K562 (cell line): ENCODE measurements around the gene TP53TG5. TPM values are rescaled to one million over a fixed set of nuclear protein-coding genes. Genes with fewer than 3 reads are reported as not detected.

Experiments used
- ATAC-seq: fragments of 200-7000 bp; cut with Tn5 transposase; 3 replicates; pipeline ENCODE4 v1.9.1; 2020; ENCODE audit warnings: moderate library complexity
- BruUV-seq: library from RNA; stranded (reverse); fragments of 400-500 nt; replicated peaks from 2 replicates; lab custom pipeline; 2021; lab: Mats Ljungman, UMichigan
- CTCF ChIA-PET: fragments of 300-600 bp; formaldehyde crosslinking; extraction: SDS; loops from one replicate; lab custom pipeline; 2021; ENCODE audit warnings: low intra/inter-chr PET ratio; lab: Yijun Ruan, JAX
- POLR2A ChIA-PET: fragments of 300-600, 350-650 bp; sonication (Branson Sonifier 250); formaldehyde crosslinking; extraction: SDS; loops from one replicate; lab custom pipeline; 2021; ENCODE audit warnings: antibody characterized with exemption, inconsistent platforms; lab: Yijun Ruan, JAX
- DNase-seq, 4 experiments: peaks; one replicate each; pipeline versions ENCODE4 v3.0.0 to v3.0.0-alpha.2; 2011 to 2018; ENCODE audit warnings: low spot score in 3 of 4, mixed read lengths in 3 of 4; ENCODE audit errors: extremely low read depth in 1 of 4
- FAIRE-seq: peaks from 2 replicates; lab custom pipeline; 2011; peaks lifted over from hg19 to GRCh38; lab: Jason Lieb, UNC
- H2AFZ ChIP-seq: 2 replicates; pipeline ENCODE4 v1.6.0; 2011; ENCODE audit warnings: low read depth, low read length, control low read depth, inconsistent platforms
- H3K27ac ChIP-seq: fragments of 200-600 bp; 3 replicates; pipeline ENCODE4 v1.8.0; 2011; ENCODE audit warnings: low read depth, mild to moderate bottlenecking, control low read depth, inconsistent platforms, low read length, moderate library complexity, mixed read lengths; ENCODE audit errors: extremely low read depth
- H3K27me3 ChIP-seq, 2 experiments: fragments of 300-600 bp in 1 of 2; 2 replicates in 1 of 2; 3 replicates in 1 of 2; pipeline versions ENCODE4 v1.6.0 to v1.8.0; 2011; ENCODE audit warnings: inconsistent platforms in 2 of 2, low read length in 2 of 2, mild to moderate bottlenecking in 1 of 2, mixed read lengths in 1 of 2, moderate library complexity in 1 of 2; ENCODE audit not compliant: control insufficient read depth in 2 of 2, insufficient read depth in 2 of 2
- H3K36me3 ChIP-seq: fragments of 300-600 bp; 3 replicates; pipeline ENCODE4 v1.8.0; 2011; ENCODE audit warnings: mild to moderate bottlenecking, low read length, inconsistent platforms; ENCODE audit not compliant: control insufficient read depth, insufficient read depth
- H3K4me1 ChIP-seq, 2 experiments: fragments of 200-600 bp in 1 of 2; replicated peaks in 1 of 2; 2 replicates in 1 of 2; 3 replicates in 1 of 2; pipeline versions ENCODE4 v1.5.1 to v1.8.0; 2011; ENCODE audit warnings: inconsistent platforms in 2 of 2, low read length in 2 of 2, mild to moderate bottlenecking in 1 of 2, mixed read lengths in 1 of 2, moderate library complexity in 1 of 2; ENCODE audit not compliant: control insufficient read depth in 2 of 2, insufficient read depth in 2 of 2
- H3K4me2 ChIP-seq: 2 replicates; pipeline ENCODE4 v1.6.1; 2011; ENCODE audit warnings: low read length, control low read depth, inconsistent platforms, mixed read lengths; ENCODE audit not compliant: insufficient read depth
- H3K4me3 ChIP-seq: fragments of 200-600 bp; sonication (generic), shearing (Covaris generic); 2 replicates; pipeline ENCODE4 v1.5.1; 2016; ENCODE audit warnings: control low read depth, inconsistent platforms
- H3K79me2 ChIP-seq: fragments of 200-600 bp; 3 replicates; pipeline ENCODE4 v1.8.0; 2011; ENCODE audit warnings: low read length, inconsistent platforms; ENCODE audit not compliant: control insufficient read depth, insufficient read depth
- H3K9ac ChIP-seq, 2 experiments: 2 replicates each; pipeline versions ENCODE4 v1.6.0 to v1.6.1; 2011; ENCODE audit warnings: low read depth in 2 of 2, low read length in 2 of 2, control low read depth in 1 of 2, inconsistent platforms in 1 of 2, mild to moderate bottlenecking in 1 of 2, mixed read lengths in 1 of 2; ENCODE audit not compliant: insufficient read depth in 1 of 2
- H3K9me1 ChIP-seq: one replicate; pipeline ENCODE4 v1.6.0; 2011; ENCODE audit warnings: inconsistent platforms, mild to moderate bottlenecking, low read length, moderate library complexity; ENCODE audit not compliant: control insufficient read depth, insufficient read depth
- H3K9me3 ChIP-seq: replicated peaks from 2 replicates; pipeline ENCODE4 v1.5.1; 2011; ENCODE audit warnings: low read depth, low read length, inconsistent platforms; ENCODE audit not compliant: control insufficient read depth, insufficient read depth
- H4K20me1 ChIP-seq: replicated peaks from 2 replicates; pipeline ENCODE4 v1.6.1; 2011; ENCODE audit warnings: low read length, inconsistent platforms, mixed read lengths; ENCODE audit not compliant: control insufficient read depth, insufficient read depth
- JUN ChIP-seq, 2 experiments: sonication (generic) in 1 of 2; formaldehyde crosslinking in 1 of 2; IDR thresholded peaks; 2 replicates each; pipeline versions ENCODE4 v1.6.1 to v1.8.0; 2012 to 2022; ENCODE audit warnings: borderline replicate concordance in 2 of 2, mild to moderate bottlenecking in 2 of 2, improper control_type of control experiment in 1 of 2, low read depth in 1 of 2, low read length in 1 of 2, missing genetic modification reagents in 1 of 2
- KDM5B ChIP-seq: fragments of 200-600 bp; sonication (generic); IDR thresholded peaks from 2 replicates; pipeline ENCODE4 v1.6.1; 2012; ENCODE audit warnings: low read depth, mild to moderate bottlenecking, moderate library complexity, low read length, control low read depth, inconsistent platforms; ENCODE audit not compliant: insufficient replicate concordance
- MTA1 ChIP-seq: fragments of 450-650 bp; IDR thresholded peaks from 2 replicates; pipeline ENCODE4 v1.6.1; 2017; ENCODE audit warnings: borderline replicate concordance
- NR2C2 ChIP-seq, 2 experiments: fragments of 200-800 bp in 1 of 2; sonication (Bioruptor generic) in 1 of 2; sonication (generic) in 1 of 2; formaldehyde crosslinking in 1 of 2; IDR thresholded peaks; 2 replicates each; pipeline versions ENCODE4 v1.6.1 to v1.8.0; 2016 to 2022; ENCODE audit warnings: mild to moderate bottlenecking in 1 of 2, missing compliant biosample characterization in 1 of 2, missing genetic modification characterization in 1 of 2, missing genetic modification reagents in 1 of 2
- RAD51 ChIP-seq: fragments of 450-650 bp; IDR thresholded peaks from 2 replicates; pipeline ENCODE4 v1.7.1; 2016; ENCODE audit warnings: low read depth, mild to moderate bottlenecking, borderline replicate concordance
- SLC30A9 ChIP-seq: fragments of 250-450 bp; sonication (Bioruptor Pico); IDR thresholded peaks from 2 replicates; pipeline ENCODE4 v1.8.0; 2022; ENCODE audit warnings: mild to moderate bottlenecking, moderate library complexity
- STAG1 ChIP-seq: sonication (generic); formaldehyde crosslinking; IDR thresholded peaks from 2 replicates; pipeline ENCODE4 v1.5.0; 2020; ENCODE audit warnings: missing genetic modification reagents, borderline replicate concordance
- TOE1 ChIP-seq, 2 experiments: fragments of 450-650 bp in 1 of 2; sonication (generic) in 1 of 2; formaldehyde crosslinking in 1 of 2; IDR thresholded peaks; 2 replicates each; pipeline versions ENCODE4 v1.7.1 to v1.8.0; 2016 to 2022; ENCODE audit warnings: borderline replicate concordance in 2 of 2, mild to moderate bottlenecking in 2 of 2, antibody characterized with exemption in 1 of 2, inconsistent platforms in 1 of 2, low read depth in 1 of 2, missing genetic modification reagents in 1 of 2, moderate library complexity in 1 of 2
- ZC3H4 ChIP-seq: sonication (generic); formaldehyde crosslinking; IDR thresholded peaks from 2 replicates; pipeline ENCODE4 v1.9.0; 2021; ENCODE audit warnings: missing genetic modification reagents, borderline replicate concordance
- ZNF507 ChIP-seq: conservative IDR thresholded peaks from 2 replicates; pipeline ENCODE4 v1.6.1; 2017; ENCODE audit warnings: missing genetic modification characterization, missing compliant biosample characterization
- in situ Hi-C: fragments of 300-500 bp; cut with MboI; formaldehyde crosslinking; loops from 4 replicates; pipeline ENCODE4 v1.15.0; 2018; ENCODE audit warnings: inconsistent platforms, mixed read lengths
- intact Hi-C: fragments of 100-400 bp; cut with micrococcal nuclease; formaldehyde crosslinking; loops from 2 replicates; pipeline ENCODE4 v1.14.2; 2022
- polyA plus RNA-seq, 8 experiments: library from polyadenylated mRNA; depleted of rRNA in 4 of 8; stranded (reverse) in 5 of 8; unstranded in 3 of 8; fragments of >200 nt; fragmentation: Nextera tagmentation in 2 of 8; fragmentation: Illumina TruSeq in 1 of 8; extraction: Ambion mirVana in 2 of 8; extraction: Trizol in 1 of 8; gene quantifications; 2 replicates each; pipeline versions ENCODE4 v1.2.1 to v1.2.3, GENCODE V29; 2011 to 2014; ENCODE audit warnings: inconsistent platforms in 1 of 8, missing spikeins in 1 of 8
- total RNA-seq, 7 experiments: library from RNA; depleted of rRNA in 6 of 7; stranded (reverse); fragments of >200 nt in 6 of 7; fragmentation: Illumina TruSeq in 2 of 7; extraction: Trizol in 2 of 7; gene quantifications; 2 replicates each; pipeline versions ENCODE4 v1.2.1 to v1.2.3, GENCODE V29; 2011 to 2021; ENCODE audit warnings: low replicate concordance in 1 of 7
- TF ChIP-seq, protein P1 (sequence below): fragments of 250-450 bp; sonication (Bioruptor Pico); IDR thresholded peaks from 2 replicates; pipeline ENCODE4 v1.5.0; 2021; ENCODE audit warnings: mild to moderate bottlenecking, moderate library complexity
- TF ChIP-seq, protein P2 (sequence below): sonication (generic); formaldehyde crosslinking; IDR thresholded peaks from 2 replicates; pipeline ENCODE4 v1.8.0; 2022; ENCODE audit warnings: missing genetic modification reagents, mild to moderate bottlenecking, borderline replicate concordance

Gene TP53TG5
- total and polyA plus RNA-seq, 9 of the 15 experiments (the other 6 are each of a cell fraction or from before 2014, with no cell fraction given), result 0.04 to 0.05 (median 0.04) TPM; not detected in 6

DNA sequence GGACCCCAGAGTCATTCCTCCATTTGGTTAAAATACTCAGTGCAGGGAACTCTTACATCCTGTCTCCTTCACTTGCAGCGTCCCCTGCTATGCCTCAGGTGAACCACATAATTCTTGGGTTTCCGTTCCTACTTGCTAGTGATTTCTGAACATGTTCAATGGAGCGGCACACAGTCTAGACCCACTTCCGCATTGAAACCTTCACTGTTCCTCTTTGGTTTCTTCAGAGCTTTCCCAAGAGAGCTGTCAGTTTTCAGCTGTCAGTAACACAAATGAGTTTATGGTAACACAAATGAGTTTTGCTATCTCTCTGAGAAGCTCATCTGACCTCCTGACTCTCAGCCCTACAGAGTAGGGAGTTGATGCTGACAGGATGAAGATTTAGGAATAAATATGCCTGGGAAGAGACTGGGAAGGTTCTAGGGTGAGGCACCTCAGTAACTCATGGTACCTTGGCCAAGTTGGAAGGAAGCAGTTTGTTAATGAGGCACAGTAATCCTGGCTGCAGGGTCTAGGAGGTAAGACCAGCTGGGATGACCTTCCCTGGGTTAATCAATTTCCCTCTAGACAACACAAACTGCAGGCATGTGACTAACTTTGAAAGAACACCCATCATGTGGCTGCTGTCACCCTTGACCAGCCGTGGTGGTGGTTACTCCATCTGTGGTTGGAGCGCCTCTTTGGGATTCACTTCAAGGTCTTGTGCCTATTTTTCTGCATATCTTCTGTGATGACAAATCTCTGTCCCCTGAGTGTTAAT, 9.7 kb downstream of the TP53TG5 start (continued):
- no peak for TF ChIP-seq JUN (IDR thresholded peaks at IDR 0.05; ENCODE audit: borderline replicate concordance, low read depth, low read length)
- no peak for TF ChIP-seq JUN (CRISPR knock-in tag; IDR thresholded peaks at IDR 0.05; ENCODE audit: borderline replicate concordance)
- no peak for TF ChIP-seq MTA1
- TF ChIP-seq ZNF507, result no peak
- TF ChIP-seq ZC3H4, result no peak
- TF ChIP-seq STAG1 (CRISPR knock-in tag), result no peak
- no peak for TF ChIP-seq TOE1 (IDR thresholded peaks at IDR 0.05; ENCODE audit: borderline replicate concordance)
- no peak for TF ChIP-seq TOE1 (CRISPR knock-in tag; IDR thresholded peaks at IDR 0.05; ENCODE audit: borderline replicate concordance, low read depth)
- TF ChIP-seq SLC30A9, result no peak
- TF ChIP-seq KDM5B, result no peak

DNA sequence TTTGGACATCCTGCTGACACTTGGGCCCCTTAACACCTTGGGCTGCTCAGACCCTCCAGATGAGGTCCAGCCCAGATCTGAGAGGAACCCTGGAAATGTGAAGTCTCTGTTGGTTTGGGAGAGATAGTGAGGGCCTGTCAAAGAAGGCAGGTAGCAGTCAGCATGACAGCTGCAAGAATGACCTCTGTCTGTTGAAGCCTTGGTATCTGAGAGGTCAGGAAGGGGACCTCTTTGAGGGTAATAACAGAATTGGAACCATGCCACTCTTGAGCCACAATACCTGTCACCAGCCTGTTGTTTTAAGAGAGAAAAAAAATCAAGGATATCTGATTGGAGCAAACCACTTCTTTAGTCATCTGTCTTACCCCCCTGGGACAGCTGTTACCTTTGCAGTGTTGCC, 11.0 kb downstream of the TP53TG5 start:
- no peak for DNase-seq
- Histone ChIP-seq H3K9me3 (no peaks in the 10 kb centered on the region), H3K4me1 (peaks cover 9 to 11% of the 10 kb centered on the region in 2 experiments; a peak in 4 of 5 replicates), H3K36me3 (peaks cover 39% of the 10 kb centered on the region), H3K27me3 (no peaks in the 10 kb centered on the region), H3K4me3 (no peak overlapping the region), H3K4me2 (no peak overlapping the region), H2AFZ (no peak overlapping the region), H3K9me1 (no peaks in the 10 kb centered on the region), H4K20me1 (no peaks in the 10 kb centered on the region), H3K9ac (no peak overlapping the region), H3K79me2 (peaks cover 20% of the 10 kb centered on the region), H3K27ac (no peak overlapping the region)
- BruUV-seq, result no TSS peak
- in situ Hi-C loops, result loop anchor here (5.0 kb wide), 1 partner anchor 45 kb away; no protein-coding TSS in a partner anchor
- ChIA-PET POLR2A (interaction anchor here (0.7 to 1.1 kb wide), 2 partner anchors 23 to 86 kb away, joined by 3 to 7 read pairs; no protein-coding TSS in a partner anchor), CTCF (no interaction called here)
- no peak for ATAC-seq
- no peak for FAIRE-seq
- intact Hi-C loops, result loop anchor here (10.0 kb wide), 1 partner anchor 608 kb away; the partner anchor contains the start of gene ZNF335
- TF ChIP-seq NR2C2 (CRISPR knock-in tag; IDR thresholded peaks at IDR 0.05) (no peak), NR2C2 (tag; IDR thresholded peaks at IDR 0.05) (no peak), RAD51 (no peak)
- TF ChIP-seq, protein P1, sequence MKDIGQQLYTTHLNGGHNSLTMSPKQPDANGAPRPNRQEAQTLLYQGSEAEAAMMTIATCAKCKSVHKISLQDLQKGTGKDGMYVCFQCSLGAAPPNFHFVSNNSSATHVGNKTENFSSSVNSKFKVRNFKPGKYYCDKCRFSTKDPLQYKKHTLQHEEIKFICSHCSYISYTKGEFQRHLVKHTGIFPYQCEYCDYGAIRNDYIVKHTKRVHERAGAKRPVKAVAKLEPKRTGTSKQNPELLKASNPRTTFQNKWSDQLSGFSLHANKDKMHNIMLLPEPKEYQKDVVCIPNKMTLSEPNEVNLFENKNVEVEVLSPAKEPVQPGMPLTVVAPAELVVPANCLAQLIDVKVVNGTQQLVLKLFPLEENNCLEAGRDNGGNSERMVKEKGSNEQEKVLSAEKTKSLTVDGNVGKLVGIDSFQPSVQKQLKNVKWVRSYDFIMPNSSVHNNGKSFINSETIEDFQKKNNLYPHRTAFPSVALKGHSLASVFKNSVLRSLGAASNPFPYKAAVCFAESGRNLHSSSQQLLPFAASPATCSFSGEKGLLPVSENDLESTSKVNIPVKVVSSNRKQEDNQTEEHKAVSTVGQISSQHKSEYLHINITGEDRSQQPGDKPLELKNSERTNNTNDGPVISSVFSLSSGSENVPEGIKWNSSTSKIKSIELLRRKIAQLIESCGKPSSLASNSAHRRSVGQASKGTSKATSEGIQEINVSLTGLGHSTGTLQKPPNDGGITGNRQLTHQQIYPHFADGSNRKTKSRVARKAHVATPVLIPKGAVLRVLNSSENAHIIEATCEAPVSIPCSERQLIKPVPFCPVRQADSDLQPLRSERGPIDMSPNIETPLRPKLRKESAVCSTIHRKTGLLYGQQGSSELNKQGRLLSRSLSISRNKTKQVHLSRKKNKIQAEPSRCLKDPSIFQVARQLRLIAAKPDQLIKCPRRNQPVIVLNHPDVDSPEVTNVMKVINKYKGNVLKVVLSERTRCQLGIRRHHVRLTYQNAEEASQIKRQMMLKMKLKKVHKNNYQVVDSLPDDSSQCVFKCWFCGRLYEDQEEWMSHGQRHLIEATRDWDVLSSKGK (CRISPR knock-in tag), result no peak
- TF ChIP-seq, protein P2, sequence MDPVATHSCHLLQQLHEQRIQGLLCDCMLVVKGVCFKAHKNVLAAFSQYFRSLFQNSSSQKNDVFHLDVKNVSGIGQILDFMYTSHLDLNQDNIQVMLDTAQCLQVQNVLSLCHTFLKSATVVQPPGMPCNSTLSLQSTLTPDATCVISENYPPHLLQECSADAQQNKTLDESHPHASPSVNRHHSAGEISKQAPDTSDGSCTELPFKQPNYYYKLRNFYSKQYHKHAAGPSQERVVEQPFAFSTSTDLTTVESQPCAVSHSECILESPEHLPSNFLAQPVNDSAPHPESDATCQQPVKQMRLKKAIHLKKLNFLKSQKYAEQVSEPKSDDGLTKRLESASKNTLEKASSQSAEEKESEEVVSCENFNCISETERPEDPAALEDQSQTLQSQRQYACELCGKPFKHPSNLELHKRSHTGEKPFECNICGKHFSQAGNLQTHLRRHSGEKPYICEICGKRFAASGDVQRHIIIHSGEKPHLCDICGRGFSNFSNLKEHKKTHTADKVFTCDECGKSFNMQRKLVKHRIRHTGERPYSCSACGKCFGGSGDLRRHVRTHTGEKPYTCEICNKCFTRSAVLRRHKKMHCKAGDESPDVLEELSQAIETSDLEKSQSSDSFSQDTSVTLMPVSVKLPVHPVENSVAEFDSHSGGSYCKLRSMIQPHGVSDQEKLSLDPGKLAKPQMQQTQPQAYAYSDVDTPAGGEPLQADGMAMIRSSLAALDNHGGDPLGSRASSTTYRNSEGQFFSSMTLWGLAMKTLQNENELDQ (CRISPR knock-in tag), result no peak
